Mesothelial cell of epicardium (in vitro differentiated cells): Measurements from ENCODE around the gene CREG1. TPM values are rescaled to one million over a fixed set of nuclear protein-coding genes. Genes with fewer than 3 reads are reported as not detected.

Source experiments
- DNase-seq, 2 experiments: peaks; one replicate each; pipeline ENCODE4 v3.0.0; 2021; ENCODE audit warnings: low spot score in 2 of 2; ENCODE audit not compliant: unreplicated experiment in 2 of 2
- H3K27ac Mint-ChIP-seq: 2 replicates; pipeline ENCODE4 v1.8.0; 2021; ENCODE audit warnings: mixed read lengths
- H3K27me3 Mint-ChIP-seq: 2 replicates; pipeline ENCODE4 v1.8.0; 2021; ENCODE audit warnings: low read depth, mixed read lengths
- H3K36me3 Mint-ChIP-seq: 2 replicates; pipeline ENCODE4 v1.8.0; 2021; ENCODE audit warnings: mixed read lengths
- H3K4me1 Mint-ChIP-seq: 2 replicates; pipeline ENCODE4 v1.8.0; 2021; ENCODE audit warnings: mixed read lengths
- H3K4me3 Mint-ChIP-seq: 2 replicates; pipeline ENCODE4 v1.8.0; 2021; ENCODE audit warnings: mild to moderate bottlenecking, moderate library complexity, mixed read lengths
- H3K9me3 Mint-ChIP-seq: 2 replicates; pipeline ENCODE4 v1.8.0; 2021; ENCODE audit warnings: mixed read lengths
- CTCF ChIP-seq: fragments of 200-600 bp; sonication (generic); IDR thresholded peaks from one replicate; pipeline ENCODE4 v1.5.0; 2021; ENCODE audit warnings: antibody characterized with exemption; ENCODE audit not compliant: unreplicated experiment
- total RNA-seq: library from RNA; stranded (reverse); gene quantifications from 3 replicates; pipeline ENCODE4 v1.2.1, GENCODE V29; 2021

Gene CREG1
- total RNA-seq, 1 donor from 2014 or later: 41.7 TPM

DNA sequence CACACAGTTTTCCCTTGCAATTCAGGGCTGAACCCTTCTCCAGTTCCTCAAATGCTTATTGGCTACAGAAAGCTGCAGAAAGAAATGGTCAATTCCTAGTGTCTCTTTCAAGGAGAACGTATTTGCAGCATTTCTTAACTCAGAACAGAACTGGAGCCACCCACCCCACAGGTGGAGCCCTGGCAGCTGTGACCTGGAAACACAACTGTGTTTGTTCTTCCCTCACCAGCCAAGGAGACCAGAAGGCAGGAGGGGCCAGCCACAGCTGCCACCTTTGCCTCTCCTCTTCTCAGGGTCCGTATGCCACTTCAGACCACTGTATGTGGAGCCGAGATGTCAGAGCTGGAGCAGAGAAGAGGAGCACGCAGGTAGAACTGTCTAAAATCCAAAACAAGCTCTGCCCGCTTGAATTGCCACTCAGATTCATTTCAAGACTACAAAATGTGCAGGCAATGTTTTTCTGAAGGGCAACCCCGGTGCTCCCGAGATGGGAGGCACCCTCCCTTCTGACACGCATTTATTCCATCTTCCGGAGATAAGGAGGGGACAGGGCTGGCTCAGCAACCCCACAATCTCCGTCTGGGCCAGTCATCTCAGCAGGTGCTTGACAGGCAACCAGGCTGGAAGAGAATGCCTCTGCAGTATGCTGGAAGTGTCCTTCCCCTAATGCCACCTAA lies 51.9 kb downstream of the CREG1 start:
- no peak for TF ChIP-seq CTCF
- Mint-ChIP-seq H3K36me3 (no peaks in the 10 kb centered on the region), H3K27me3 (peaks cover 30% of the 10 kb centered on the region), H3K27ac (no peak overlapping the region), H3K9me3 (no peaks in the 10 kb centered on the region), H3K4me1 (peaks cover 2% of the 10 kb centered on the region), H3K4me3 (no peak overlapping the region)
- DNase-seq: no peak

GRCh38 chr1:167500283-167500860 lies 53.2 kb downstream of the CREG1 start:
- H3K36me3 Mint-ChIP-seq: no peaks in the 10 kb centered on the region
- no peaks in the 10 kb centered on the region for H3K9me3 Mint-ChIP-seq
- no peak overlapping the region for H3K4me3 Mint-ChIP-seq
- peaks cover 4% of the 10 kb centered on the region for H3K4me1 Mint-ChIP-seq
- DNase-seq: no peak
- TF ChIP-seq CTCF: no peak
- H3K27me3 Mint-ChIP-seq: peaks cover 40% of the 10 kb centered on the region
- H3K27ac Mint-ChIP-seq: no peak overlapping the region

- Mint-ChIP-seq H3K4me1 (peaks cover 4% of the 10 kb centered on the region), H3K27ac (no peak overlapping the region), H3K27me3 (peaks cover 43% of the 10 kb centered on the region), H3K4me3 (no peak overlapping the region), H3K36me3 (no peaks in the 10 kb centered on the region), H3K9me3 (no peaks in the 10 kb centered on the region)
- TF ChIP-seq CTCF: no peak
- no peak for DNase-seq
Measured at GRCh38 chr1:167499664-167500101, 53.9 kb downstream of the CREG1 start.

DNA sequence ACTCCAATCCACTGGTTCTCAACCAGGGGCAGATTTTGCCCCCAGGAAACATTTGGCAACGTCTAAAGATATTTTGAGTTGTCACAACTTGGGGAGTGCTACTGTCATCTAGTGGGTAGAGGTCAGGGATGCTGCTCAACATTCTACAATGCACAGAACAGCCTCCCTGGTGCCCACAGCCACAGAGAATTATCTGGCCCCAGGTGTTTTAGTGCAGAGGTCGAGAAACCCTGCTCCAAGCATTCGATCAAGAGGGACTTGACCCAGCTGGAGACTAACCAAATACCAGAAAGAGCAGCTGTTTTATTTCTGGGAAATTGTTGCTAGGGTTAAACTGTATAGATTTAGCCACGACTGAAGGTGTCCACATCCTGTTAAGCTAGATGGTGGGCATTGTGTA lies 54.5 kb downstream of the CREG1 start:
- peaks cover 4% of the 10 kb centered on the region for H3K4me1 Mint-ChIP-seq
- DNase-seq: no peak
- no peak overlapping the region for H3K27ac Mint-ChIP-seq
- H3K4me3 Mint-ChIP-seq: no peak overlapping the region
- no peak for TF ChIP-seq CTCF
- H3K27me3 Mint-ChIP-seq: peaks cover 48% of the 10 kb centered on the region
- no peaks in the 10 kb centered on the region for H3K36me3 Mint-ChIP-seq
- no peaks in the 10 kb centered on the region for H3K9me3 Mint-ChIP-seq

DNA sequence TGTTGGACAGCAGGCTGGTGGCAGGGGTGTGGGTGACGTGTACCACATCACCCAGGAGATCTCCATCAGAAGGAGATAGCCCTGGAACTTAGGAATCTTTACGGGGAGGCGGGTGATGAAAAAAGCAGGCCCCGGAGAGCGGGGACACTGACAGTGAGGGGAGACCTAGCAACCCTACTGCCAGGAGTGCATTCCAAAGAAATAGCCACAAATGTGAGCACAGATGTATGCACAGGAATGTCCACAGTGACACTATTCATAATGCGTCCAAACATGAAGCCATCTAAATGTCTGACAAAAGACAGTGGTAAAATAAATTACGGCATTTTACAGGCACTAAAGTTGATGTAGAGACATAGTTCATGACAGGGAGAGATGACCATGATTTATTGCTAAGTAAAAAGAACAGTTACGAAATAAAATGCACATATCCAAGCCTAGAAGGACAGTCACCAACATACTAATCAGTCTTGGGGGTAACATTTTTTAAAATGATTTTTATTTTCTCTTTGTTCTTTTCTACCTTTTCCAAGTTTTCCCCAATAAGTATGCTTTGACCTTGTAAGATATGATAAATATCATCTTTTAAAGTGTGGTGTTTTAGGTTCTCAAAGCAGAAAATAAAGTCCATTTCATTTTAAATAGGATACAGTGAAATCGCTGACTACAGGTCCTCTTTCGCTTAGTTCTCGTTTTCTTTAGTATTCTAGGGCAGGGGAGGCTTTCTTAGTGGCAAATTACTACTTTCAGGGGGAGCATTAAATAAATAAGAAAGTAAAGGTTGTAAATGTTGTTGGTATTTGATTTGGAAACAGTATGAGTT lies 56.6 kb downstream of the CREG1 start:
- DNase-seq: no peak
- no peak overlapping the region for H3K4me3 Mint-ChIP-seq
- no peak for TF ChIP-seq CTCF
- no peaks in the 10 kb centered on the region for H3K36me3 Mint-ChIP-seq
- H3K9me3 Mint-ChIP-seq: no peaks in the 10 kb centered on the region
- H3K27me3 Mint-ChIP-seq: peaks cover 37% of the 10 kb centered on the region
- no peak overlapping the region for H3K27ac Mint-ChIP-seq
- H3K4me1 Mint-ChIP-seq: peaks cover 4% of the 10 kb centered on the region
